Hepatic stellate cell (primary cell): Measurements from ENCODE around the gene MCRIP1.

Source experiments
- DNase-seq: peaks from one replicate; pipeline ENCODE4 v3.0.0; 2011; ENCODE audit warnings: low spot score

MCRIP1 gene

GRCh38 chr17:81819708-81820107, 13.4 kb downstream of the MCRIP1 start:
- no peak for DNase-seq

DNA sequence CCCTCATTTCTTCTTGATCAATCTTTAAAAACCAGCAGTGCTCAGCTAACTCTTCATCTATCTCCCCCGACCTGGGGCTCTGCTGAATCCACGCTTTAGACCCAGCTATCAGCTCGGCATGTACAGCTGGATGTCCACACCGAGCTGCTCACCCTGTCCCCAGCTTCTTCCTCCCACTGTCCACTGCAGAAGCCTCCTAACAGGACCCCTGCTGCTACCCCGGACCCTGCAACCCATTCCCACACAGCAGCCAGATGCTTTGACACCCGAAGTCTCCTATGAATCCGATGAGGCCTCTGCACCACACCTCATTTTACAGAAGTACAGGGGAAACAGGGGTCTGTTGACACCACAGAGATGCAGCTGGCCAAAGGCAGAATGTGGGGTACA, 15.3 kb downstream of the MCRIP1 start:
- no peak for DNase-seq

- no peak for DNase-seq
Measured at GRCh38 chr17:81815646-81815986, 17.5 kb downstream of the MCRIP1 start.

- no peak for DNase-seq
Measured at GRCh38 chr17:81814748-81815645, 18.1 kb downstream of the MCRIP1 start.

- no peak for DNase-seq
Measured at GRCh38 chr17:81813861-81814683, 19.0 kb downstream of the MCRIP1 start.

GRCh38 chr17:81813371-81813684, 19.8 kb downstream of the MCRIP1 start:
- no peak for DNase-seq

GRCh38 chr17:81812571-81813370, 20.3 kb downstream of the MCRIP1 start:
- DNase-seq: no peak

DNA sequence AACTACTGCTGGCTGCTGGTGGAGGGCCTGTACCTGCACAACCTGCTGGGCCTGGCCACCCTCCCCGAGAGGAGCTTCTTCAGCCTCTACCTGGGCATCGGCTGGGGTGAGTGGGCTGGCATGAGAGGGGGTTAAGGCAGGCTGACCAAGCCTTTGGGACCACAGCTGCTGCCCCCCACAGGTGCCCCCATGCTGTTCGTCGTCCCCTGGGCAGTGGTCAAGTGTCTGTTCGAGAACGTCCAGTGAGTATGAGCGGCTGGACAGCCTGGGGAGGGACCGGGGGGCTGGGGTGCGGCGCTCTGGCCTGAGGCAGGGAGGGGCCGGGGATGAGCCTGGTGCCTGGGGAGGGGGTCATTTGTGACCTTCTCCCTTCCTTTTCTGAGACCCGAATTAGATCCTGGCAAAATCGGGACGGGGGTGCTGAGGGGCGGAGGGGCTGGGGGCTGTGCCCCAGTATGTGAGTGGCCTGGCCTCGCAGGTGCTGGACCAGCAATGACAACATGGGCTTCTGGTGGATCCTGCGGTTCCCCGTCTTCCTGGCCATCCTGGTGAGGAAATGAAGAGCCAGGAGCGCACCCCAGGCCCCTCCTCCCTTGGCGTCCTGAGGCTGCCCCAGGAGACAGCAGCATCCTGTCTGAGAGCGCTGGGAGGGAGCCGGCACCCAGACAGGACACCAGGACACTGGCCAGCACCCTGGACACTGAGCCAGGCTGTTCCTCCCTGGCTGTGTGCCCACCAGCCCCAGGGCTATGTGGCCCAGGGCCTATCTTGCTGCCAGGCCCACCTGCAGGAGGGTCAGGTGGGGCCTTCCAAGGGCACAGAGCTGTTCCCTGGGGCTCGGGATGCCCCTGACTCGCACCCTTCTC, 21.2 kb downstream of the MCRIP1 start:
- DNase-seq: no peak

GRCh38 chr17:81810892-81811704, 22.0 kb downstream of the MCRIP1 start:
- no peak for DNase-seq

GRCh38 chr17:81810476-81810875, 22.6 kb downstream of the MCRIP1 start:
- DNase-seq: no peak

DNA sequence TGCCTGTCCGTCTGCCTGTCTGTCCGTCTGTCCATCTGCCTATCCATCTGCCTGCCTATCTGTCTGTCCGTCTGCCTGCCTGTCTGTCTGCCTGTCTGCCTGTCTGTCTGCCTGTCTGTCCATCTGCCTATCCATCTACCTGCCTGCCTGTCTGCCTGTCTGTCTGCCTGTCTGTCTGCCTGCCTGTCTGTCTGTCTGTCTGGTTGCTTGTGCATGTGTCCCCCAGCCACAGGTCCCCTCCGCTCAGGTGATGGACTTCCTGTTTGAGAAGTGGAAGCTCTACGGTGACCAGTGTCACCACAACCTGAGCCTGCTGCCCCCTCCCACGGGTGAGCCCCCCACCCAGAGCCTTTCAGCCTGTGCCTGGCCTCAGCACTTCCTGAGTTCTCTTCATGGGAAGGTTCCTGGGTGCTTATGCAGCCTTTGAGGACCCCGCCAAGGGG, 23.5 kb downstream of the MCRIP1 start:
- no peak for DNase-seq

DNA sequence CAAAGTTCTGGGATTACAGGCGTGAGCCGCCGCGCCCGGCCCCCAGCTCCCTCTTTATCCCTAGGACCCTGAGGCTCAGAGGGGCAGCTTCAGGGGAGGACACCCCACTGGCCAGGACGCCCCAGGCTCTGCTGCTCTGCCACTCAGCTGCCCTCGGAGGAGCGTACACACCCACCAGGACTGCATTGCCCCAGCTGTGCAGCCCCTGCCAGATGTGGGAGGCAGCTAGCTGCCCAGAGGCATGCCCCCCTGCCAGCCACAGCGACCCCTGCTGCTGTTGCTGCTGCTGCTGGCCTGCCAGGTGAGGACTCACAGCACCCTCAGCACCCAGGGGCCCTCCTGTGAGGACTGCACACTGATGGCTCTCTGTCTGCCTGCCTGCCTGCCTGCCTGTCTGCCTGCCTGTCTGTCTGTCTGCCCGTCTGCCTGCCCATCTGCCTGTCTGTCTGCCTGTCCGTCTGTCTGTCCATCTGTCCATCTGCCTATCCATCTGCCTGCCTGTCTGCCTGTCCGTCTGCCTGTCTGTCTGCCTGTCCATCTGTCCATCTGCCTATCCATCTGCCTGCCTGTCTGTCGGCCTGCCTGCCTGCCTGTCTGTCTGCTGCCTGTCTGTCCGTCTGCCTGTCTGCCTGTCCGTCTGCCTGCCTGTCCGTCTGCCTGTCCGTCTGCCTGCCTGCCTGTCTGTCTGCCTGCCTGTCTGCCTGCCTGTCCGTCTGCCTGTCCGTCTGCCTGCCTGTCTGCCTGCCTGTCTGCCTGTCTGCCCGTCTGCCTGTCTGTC, 24.1 kb downstream of the MCRIP1 start:
- no peak for DNase-seq

DNA sequence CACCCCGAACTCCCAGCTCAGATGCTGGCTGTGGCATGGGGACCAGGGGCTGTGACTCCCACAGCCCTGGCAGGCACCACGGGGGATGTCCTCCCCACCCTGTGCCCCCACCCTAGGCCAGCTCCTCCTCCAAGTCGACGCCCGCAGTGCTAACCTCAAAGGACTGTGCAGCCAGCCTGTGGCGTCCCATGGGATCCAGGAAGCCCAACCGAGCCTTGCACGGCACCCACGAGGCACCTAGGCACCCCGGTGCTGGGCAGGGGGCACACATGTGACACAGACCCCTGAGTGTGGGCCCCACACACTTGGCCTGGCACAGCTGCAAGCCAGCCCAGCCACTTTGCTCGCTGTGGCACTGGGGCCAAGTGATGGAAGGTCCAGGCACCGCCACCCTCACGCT, 25.3 kb downstream of the MCRIP1 start:
- DNase-seq: no peak

- DNase-seq: no peak
Measured at GRCh38 chr17:81807210-81807719, 25.8 kb downstream of the MCRIP1 start.

DNA sequence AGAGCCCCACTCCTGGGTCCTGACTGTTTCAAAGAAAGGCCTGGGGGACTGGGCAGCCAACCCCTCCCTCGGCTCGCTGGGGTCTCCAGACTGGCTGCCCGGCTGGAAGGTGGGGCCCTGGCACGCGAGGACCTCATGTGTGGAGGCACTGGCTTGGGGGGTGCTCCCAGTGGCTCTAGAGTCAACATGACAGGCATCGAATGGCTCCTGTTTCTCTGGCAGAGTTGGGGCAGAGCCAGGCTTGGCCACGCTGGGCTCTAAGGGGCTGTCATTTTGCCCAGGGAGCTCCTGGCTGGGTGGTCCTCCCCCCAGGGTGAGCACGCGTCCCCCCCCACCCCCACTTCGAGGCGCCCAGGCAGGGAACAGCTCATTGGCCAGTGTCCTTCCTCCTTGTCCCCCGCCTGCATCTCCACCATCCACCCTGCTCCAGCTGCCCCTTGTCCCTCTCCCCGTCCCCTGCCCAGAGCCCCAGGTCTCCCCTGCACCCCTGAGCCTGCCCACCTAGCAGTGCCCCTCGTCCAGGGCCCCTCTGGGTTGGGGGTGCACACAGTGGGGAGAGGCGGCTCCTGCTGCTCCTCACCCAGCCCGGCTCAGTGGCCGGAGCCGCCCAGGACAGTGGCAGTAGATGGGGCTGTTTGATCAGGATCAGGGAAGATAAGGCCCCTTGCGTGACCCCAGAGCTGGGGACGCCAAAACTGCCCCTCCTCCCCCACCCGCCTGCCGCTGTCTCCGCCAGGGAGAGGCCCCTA, 26.5 kb downstream of the MCRIP1 start:
- DNase-seq: no peak

- no peak for DNase-seq
Measured at GRCh38 chr17:81805707-81806460, 27.2 kb downstream of the MCRIP1 start.

DNA sequence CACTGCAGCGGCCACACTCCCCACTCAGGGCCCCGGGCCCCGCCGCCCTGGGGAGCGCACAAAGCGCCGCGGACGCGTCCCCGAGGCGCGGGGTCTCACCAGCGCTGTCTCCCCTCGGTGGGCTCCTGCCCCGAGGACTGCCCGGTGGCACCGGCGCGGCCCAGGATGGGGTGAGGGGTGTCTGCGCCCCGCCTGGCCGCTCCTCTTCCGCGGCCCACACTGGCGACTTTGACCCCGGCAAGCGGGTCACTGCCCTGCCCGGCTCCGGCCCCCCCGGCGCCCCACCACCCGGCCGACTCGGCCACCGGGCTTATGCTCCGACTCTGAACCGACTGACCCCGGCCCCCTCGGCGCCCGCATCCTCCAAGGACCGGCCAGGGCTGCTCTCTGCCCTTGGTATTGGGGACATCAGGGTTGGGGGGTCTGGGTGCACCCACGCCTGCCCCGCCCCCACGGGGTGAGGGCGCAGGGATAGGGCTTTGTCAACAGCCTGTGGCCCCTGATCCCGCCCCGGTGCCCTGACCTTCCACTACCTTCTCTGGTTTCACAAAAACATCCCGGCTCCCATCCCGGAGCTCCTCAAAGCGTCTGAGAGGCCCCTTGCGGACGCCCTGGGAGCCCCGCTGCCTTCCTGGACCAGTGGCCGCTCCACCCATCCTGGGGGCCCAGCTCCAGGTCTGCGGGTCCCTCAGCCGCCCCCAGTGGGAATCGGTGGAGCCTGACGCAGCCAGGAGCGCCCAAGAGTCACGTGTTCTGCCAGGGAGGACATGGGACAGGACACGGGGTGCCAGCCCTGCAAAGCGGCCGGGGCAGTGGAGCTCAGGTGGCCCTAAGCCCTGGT, 28.3 kb downstream of the MCRIP1 start:
- DNase-seq: no peak
